Endothelial cell of umbilical vein (primary cell): ENCODE results near the gene HELQ. TPM values are rescaled to one million over a fixed set of nuclear protein-coding genes. Genes with fewer than 3 reads are reported as not detected.

Source experiments
- BruUV-seq: library from RNA; stranded (reverse); fragments of 400-500 nt; replicated peaks from 2 replicates; lab custom pipeline; 2021; lab: Mats Ljungman, UMichigan
- CTCF ChIA-PET: fragments of 300-600, 350-600 bp; sonication (Branson Sonifier 250); formaldehyde crosslinking; loops from one replicate; lab custom pipeline; 2021; ENCODE audit warnings: antibody characterized with exemption, inconsistent platforms; lab: Charles Lee
- POLR2A ChIA-PET: fragments of 300-600, 350-600 bp; sonication (Branson Sonifier 250); formaldehyde crosslinking; loops from one replicate; lab custom pipeline; 2021; ENCODE audit warnings: antibody characterized with exemption, inconsistent platforms; lab: Charles Lee
- DNase-seq: peaks from one replicate; pipeline ENCODE4 v3.0.0-alpha.2; 2011; ENCODE audit warnings: low read depth, low spot score
- FAIRE-seq: peaks from 2 replicates; lab custom pipeline; 2011; peaks lifted over from hg19 to GRCh38; lab: Jason Lieb, UNC
- H2AFZ ChIP-seq: 2 replicates; pipeline ENCODE4 v1.6.0; 2012; ENCODE audit warnings: low read depth, low read length, control low read depth, inconsistent platforms
- H3K27ac ChIP-seq: 2 replicates; pipeline ENCODE4 v1.5.1; 2011; ENCODE audit warnings: low read depth, mild to moderate bottlenecking, control low read depth, low read length, moderate library complexity; ENCODE audit not compliant: insufficient read depth
- H3K27me3 ChIP-seq, 2 experiments: 2 replicates each; pipeline versions ENCODE4 v1.6.0 to v1.6.1; 2011; ENCODE audit warnings: low read length in 2 of 2, mixed read lengths in 1 of 2; ENCODE audit not compliant: control insufficient read depth in 2 of 2, insufficient read depth in 2 of 2
- H3K36me3 ChIP-seq, 2 experiments: 2 replicates in 1 of 2; 3 replicates in 1 of 2; pipeline ENCODE4 v1.5.1; 2011; ENCODE audit warnings: low read length in 2 of 2, mild to moderate bottlenecking in 1 of 2, moderate library complexity in 1 of 2; ENCODE audit not compliant: control insufficient read depth in 2 of 2, insufficient read depth in 2 of 2; ENCODE audit errors: extremely low read depth in 1 of 2
- H3K4me1 ChIP-seq: 3 replicates; pipeline ENCODE4 v1.5.1; 2011; ENCODE audit warnings: mild to moderate bottlenecking, low read length; ENCODE audit not compliant: control insufficient read depth, insufficient read depth; ENCODE audit errors: extremely low read depth
- H3K4me2 ChIP-seq: 2 replicates; pipeline ENCODE4 v1.6.1; 2011; ENCODE audit warnings: low read length, control low read depth, mixed read lengths; ENCODE audit not compliant: insufficient read depth
- H3K4me3 ChIP-seq, 3 experiments: fragments of 200-600 bp in 1 of 3; sonication (generic), shearing (Covaris generic) in 1 of 3; replicated peaks in 1 of 3; 2 replicates each; pipeline ENCODE4 v1.5.1; 2011 to 2016; ENCODE audit warnings: control low read depth in 3 of 3, low read length in 3 of 3, mild to moderate bottlenecking in 2 of 3, inconsistent platforms in 1 of 3, low read depth in 1 of 3, moderate library complexity in 1 of 3; ENCODE audit not compliant: insufficient read depth in 1 of 3
- H3K79me2 ChIP-seq: 2 replicates; pipeline ENCODE4 v1.6.0; 2012; ENCODE audit warnings: low read length, inconsistent platforms; ENCODE audit not compliant: control insufficient read depth, insufficient read depth
- H3K9ac ChIP-seq: replicated peaks from 2 replicates; pipeline ENCODE3; 2011; ENCODE audit warnings: low read length, control low read depth; ENCODE audit not compliant: insufficient read depth; ENCODE audit errors: extremely low read depth
- H3K9me1 ChIP-seq: replicated peaks from 3 replicates; pipeline ENCODE4 v1.6.0; 2011; ENCODE audit warnings: mild to moderate bottlenecking, low read length; ENCODE audit not compliant: control insufficient read depth, insufficient read depth; ENCODE audit errors: extremely low read depth
- H3K9me3 ChIP-seq: replicated peaks from 2 replicates; pipeline ENCODE4 v1.5.1; 2012; ENCODE audit warnings: low read length, inconsistent platforms; ENCODE audit not compliant: control insufficient read depth, insufficient read depth
- H4K20me1 ChIP-seq: replicated peaks from 2 replicates; pipeline ENCODE3; 2011; ENCODE audit warnings: mild to moderate bottlenecking, low read length; ENCODE audit not compliant: control insufficient read depth, insufficient read depth; ENCODE audit errors: extremely low read depth
- CTCF ChIP-seq, 2 donors: IDR thresholded peaks; 1 replicate in 1 of 2; 2 replicates in 1 of 2; pipeline ENCODE4 v1.5.1; 2011; ENCODE audit warnings: low read length in 2 of 2, mild to moderate bottlenecking in 2 of 2, moderate library complexity in 2 of 2, control low read depth in 1 of 2, inconsistent platforms in 1 of 2, low read depth in 1 of 2; ENCODE audit not compliant: insufficient read depth in 1 of 2; ENCODE audit errors: extremely low read depth in 1 of 2
- EZH2 ChIP-seq: IDR thresholded peaks from 2 replicates; pipeline ENCODE4 v1.6.1; 2012; ENCODE audit warnings: borderline replicate concordance, low read depth, mild to moderate bottlenecking, moderate library complexity, low read length, inconsistent platforms; ENCODE audit not compliant: severe bottlenecking
- FOS ChIP-seq: IDR thresholded peaks from 2 replicates; pipeline ENCODE4 v1.6.1; 2011; ENCODE audit warnings: mild to moderate bottlenecking, low read length, moderate library complexity, borderline replicate concordance; ENCODE audit not compliant: insufficient read depth
- JUN ChIP-seq: IDR thresholded peaks from 2 replicates; pipeline ENCODE4 v1.6.1; 2011; ENCODE audit warnings: borderline replicate concordance, low read depth; ENCODE audit not compliant: insufficient read length, insufficient read depth
- MAX ChIP-seq: IDR thresholded peaks from 2 replicates; pipeline ENCODE4 v1.6.1; 2011; ENCODE audit not compliant: insufficient read depth, insufficient read length
- MYC ChIP-seq: IDR thresholded peaks from one replicate; pipeline ENCODE4 v1.6.1; 2011; ENCODE audit warnings: mild to moderate bottlenecking, low read depth, low read length
- POLR2A ChIP-seq: IDR thresholded peaks from 2 replicates; pipeline ENCODE4 v1.6.1; 2012; ENCODE audit warnings: low read depth, mild to moderate bottlenecking, control low read depth, low read length
- POLR2AphosphoS5 ChIP-seq: IDR thresholded peaks from 2 replicates; pipeline ENCODE4 v1.6.1; 2012; ENCODE audit warnings: low read depth, mild to moderate bottlenecking, control low read depth, low read length, moderate library complexity; ENCODE audit not compliant: insufficient read depth
- dilution Hi-C: fragments of 300-500 bp; cut with MboI; formaldehyde crosslinking; loops from one replicate; pipeline ENCODE4 v1.15.0; 2019; ENCODE audit warnings: low sequenced_read_pairs; ENCODE audit not compliant: extremely low pct_ligation_motif_present
- intact Hi-C: fragments of 100-400 bp; cut with micrococcal nuclease; formaldehyde crosslinking; loops from one replicate; pipeline ENCODE4 v1.10.0; 2022
- polyA plus RNA-seq, 4 experiments: library from polyadenylated mRNA; depleted of rRNA in 3 of 4; stranded (reverse) in 3 of 4; unstranded in 1 of 4; fragments of >200 nt; gene quantifications; 2 replicates each; pipeline versions ENCODE4 v1.2.1 to v1.2.3, GENCODE V29; 2011 to 2012; ENCODE audit warnings: missing spikeins in 1 of 4
- total RNA-seq: library from RNA; stranded (reverse); gene quantifications from 2 replicates; pipeline ENCODE4 v1.2.3, GENCODE V29; 2021

Gene HELQ
- total and polyA plus RNA-seq, 2 donors (not counting 3 experiments of a cell fraction or from before 2014, with no cell fraction given), result 8.7 to 11.1 TPM

GRCh38 chr4:83413676-83414075, 41.9 kb downstream of the HELQ start:
- TF ChIP-seq EZH2 (no peak), MAX (no peak), JUN (no peak), POLR2AphosphoS5 (no peak), POLR2A (no peak), FOS (no peak), MYC (no peak), CTCF (IDR thresholded peaks at IDR 0.05; ENCODE audit: extremely low read depth in 1 of 2, insufficient read depth in 1 of 2, low read depth in 1 of 2, low read length in 2 of 2) (no peak)
- Histone ChIP-seq H3K36me3 (peaks cover 0 to 2% of the 10 kb centered on the region in 2 experiments), H3K27ac (no peak overlapping the region), H3K9me3 (no peaks in the 10 kb centered on the region), H3K9ac (no peak overlapping the region), H2AFZ (no peak overlapping the region), H3K79me2 (no peaks in the 10 kb centered on the region), H4K20me1 (no peaks in the 10 kb centered on the region), H3K4me2 (no peak overlapping the region), H3K9me1 (no peaks in the 10 kb centered on the region), H3K4me3 (no peak overlapping the region), H3K27me3 (no peaks in the 10 kb centered on the region), H3K4me1 (peaks cover 4% of the 10 kb centered on the region)
- DNase-seq (no peak), FAIRE-seq (no peak)
- CTCF ChIA-PET, result no interaction called here
- no TSS peak for BruUV-seq
- dilution Hi-C loops, result no loop called here
- POLR2A ChIA-PET, result no interaction called here
- intact Hi-C loops, result no loop called here
